Caco-2 (cell line): ENCODE results near the gene BCR. TPM values are rescaled to one million over a fixed set of nuclear protein-coding genes. Genes with fewer than 3 reads are reported as not detected.

Experiments
- BruUV-seq: library from RNA; stranded (reverse); fragments of 400-500 nt; replicated peaks from 2 replicates; lab custom pipeline; 2021; lab: Mats Ljungman, UMichigan
- CTCF ChIA-PET: fragments of 300-600 bp; sonication (Branson Sonifier 250); formaldehyde crosslinking; loops from one replicate; lab custom pipeline; 2022; ENCODE audit warnings: antibody characterized with exemption; lab: Charles Lee
- POLR2A ChIA-PET: fragments of 300-600 bp; sonication (Branson Sonifier 250); formaldehyde crosslinking; loops from one replicate; lab custom pipeline; 2022; ENCODE audit warnings: antibody characterized with exemption; lab: Charles Lee
- DNase-seq, 2 experiments: peaks; one replicate each; pipeline versions ENCODE4 v3.0.0 to v3.0.0-alpha.2; 2020 to 2022
- H3K27me3 ChIP-seq: replicated peaks from 2 replicates; pipeline ENCODE4 v1.6.0; 2011; ENCODE audit warnings: low read length; ENCODE audit not compliant: control insufficient read depth, insufficient read depth
- H3K36me3 ChIP-seq: 2 replicates; pipeline ENCODE4 v1.5.1; 2011; ENCODE audit warnings: low read length; ENCODE audit not compliant: control insufficient read depth, insufficient read depth
- H3K4me1 ChIP-seq: fragments of 250-450 bp; sonication (Bioruptor Pico); 2 replicates; pipeline ENCODE4 v1.5.1; 2020; ENCODE audit warnings: mild to moderate bottlenecking
- H3K4me3 ChIP-seq: 2 replicates; pipeline ENCODE4 v1.5.1; 2011; ENCODE audit warnings: low read depth, mild to moderate bottlenecking, control low read depth, low read length
- H3K9me3 ChIP-seq: fragments of 250-450 bp; sonication (Bioruptor Pico); 2 replicates; pipeline ENCODE4 v1.5.1; 2020; ENCODE audit warnings: mild to moderate bottlenecking, moderate library complexity
- H3K27ac Mint-ChIP-seq: one replicate; pipeline ENCODE4 v1.8.0; 2022; ENCODE audit warnings: mixed read lengths; ENCODE audit not compliant: unreplicated experiment
- H3K27me3 Mint-ChIP-seq: one replicate; pipeline ENCODE4 v1.8.0; 2022; ENCODE audit warnings: mixed read lengths; ENCODE audit not compliant: insufficient read depth, unreplicated experiment
- H3K36me3 Mint-ChIP-seq: one replicate; pipeline ENCODE4 v1.8.0; 2022; ENCODE audit warnings: mild to moderate bottlenecking, mixed read lengths; ENCODE audit not compliant: insufficient read depth, unreplicated experiment
- H3K4me1 Mint-ChIP-seq: one replicate; pipeline ENCODE4 v1.8.0; 2022; ENCODE audit warnings: low read depth, mixed read lengths; ENCODE audit not compliant: unreplicated experiment
- H3K4me3 Mint-ChIP-seq: one replicate; pipeline ENCODE4 v1.8.0; 2022; ENCODE audit warnings: mild to moderate bottlenecking, moderate library complexity, mixed read lengths; ENCODE audit not compliant: unreplicated experiment
- H3K9me3 Mint-ChIP-seq: one replicate; pipeline ENCODE4 v1.8.0; 2022; ENCODE audit warnings: mixed read lengths; ENCODE audit not compliant: unreplicated experiment
- CTCF ChIP-seq, 2 experiments: fragments of 200-600 bp in 1 of 2; IDR thresholded peaks; 1 replicate in 1 of 2; 2 replicates in 1 of 2; pipeline versions ENCODE4 v1.5.1 to v1.8.0; 2011 to 2022; ENCODE audit warnings: antibody characterized with exemption in 1 of 2, control low read depth in 1 of 2, inconsistent platforms in 1 of 2, low read depth in 1 of 2, low read length in 1 of 2, mild to moderate bottlenecking in 1 of 2, moderate library complexity in 1 of 2; ENCODE audit not compliant: insufficient read depth in 1 of 2, severe bottlenecking in 1 of 2, unreplicated experiment in 1 of 2
- intact Hi-C: fragments of 100-400 bp; cut with micrococcal nuclease; formaldehyde crosslinking; loops from one replicate; pipeline ENCODE4 v1.10.0; 2022; ENCODE audit not compliant: unreplicated experiment
- total RNA-seq: library from RNA; stranded (reverse); gene quantifications from 2 replicates; pipeline ENCODE4 v1.2.3, GENCODE V29; 2022

The BCR gene
- total RNA-seq, 1 experiment from 2014 or later: 87.4 TPM

GRCh38 chr22:23155831-23156230 lies 24.5 kb upstream of the BCR start:
- POLR2A ChIA-PET: no interaction called here
- Histone ChIP-seq H3K9me3 (no peaks in the 10 kb centered on the region), H3K4me3 (no peak overlapping the region), H3K4me1 (peaks cover 41% of the 10 kb centered on the region), H3K36me3 (no peaks in the 10 kb centered on the region), H3K27me3 (no peaks in the 10 kb centered on the region)
- no peaks in the 10 kb centered on the region for H3K27me3 Mint-ChIP-seq
- H3K36me3 Mint-ChIP-seq: peaks cover 6% of the 10 kb centered on the region
- TF ChIP-seq CTCF (IDR thresholded peaks at IDR 0.05; ENCODE audit: insufficient read depth in 1 of 2, low read depth in 1 of 2, low read length in 1 of 2, severe bottlenecking in 1 of 2, unreplicated experiment in 1 of 2): no peak
- peaks cover 14% of the 10 kb centered on the region for H3K4me1 Mint-ChIP-seq
- DNase-seq: no peak
- intact Hi-C loops: no loop called here
- H3K9me3 Mint-ChIP-seq: no peaks in the 10 kb centered on the region
- peak overlapping the region; percentile 11 for H3K4me3 Mint-ChIP-seq
- no TSS peak for BruUV-seq
- H3K27ac Mint-ChIP-seq: peak overlapping the region; percentile 96
- CTCF ChIA-PET: interaction anchor here (1.3 to 2.0 kb wide), 2 partner anchors 9 to 126 kb away, joined by 8 to 12 read pairs; no protein-coding TSS in a partner anchor

GRCh38 chr22:23156286-23156685 lies 24.0 kb upstream of the BCR start:
- Mint-ChIP-seq H3K4me3 (no peak overlapping the region), H3K36me3 (peaks cover 6% of the 10 kb centered on the region), H3K27me3 (no peaks in the 10 kb centered on the region), H3K4me1 (peaks cover 14% of the 10 kb centered on the region), H3K9me3 (no peaks in the 10 kb centered on the region), H3K27ac (peak overlapping the region; percentile 96)
- Histone ChIP-seq H3K4me1 (peaks cover 41% of the 10 kb centered on the region), H3K27me3 (no peaks in the 10 kb centered on the region), H3K9me3 (no peaks in the 10 kb centered on the region), H3K36me3 (no peaks in the 10 kb centered on the region), H3K4me3 (no peak overlapping the region)
- no TSS peak for BruUV-seq
- CTCF ChIA-PET: interaction anchor here (0.6 to 2.0 kb wide), 5 partner anchors 9 to 308 kb away, joined by 3 to 12 read pairs (median 4); no protein-coding TSS in a partner anchor
- intact Hi-C loops: no loop called here
- DNase-seq: no peak
- peak in 1 of 2 experiments; percentile 20 for TF ChIP-seq CTCF (IDR thresholded peaks at IDR 0.05; ENCODE audit: insufficient read depth in 1 of 2, low read depth in 1 of 2, low read length in 1 of 2, severe bottlenecking in 1 of 2, unreplicated experiment in 1 of 2)
- POLR2A ChIA-PET: no interaction called here

GRCh38 chr22:23157560-23158515 lies 22.5 kb upstream of the BCR start:
- Mint-ChIP-seq H3K27me3 (no peaks in the 10 kb centered on the region), H3K27ac (peak overlapping the region; percentile 96), H3K9me3 (no peaks in the 10 kb centered on the region), H3K36me3 (peaks cover 6% of the 10 kb centered on the region), H3K4me3 (peak overlapping the region; percentile 56), H3K4me1 (peaks cover 11% of the 10 kb centered on the region)
- intact Hi-C loops: loop anchor here (1.0 kb wide), 1 partner anchor 16 kb away; no protein-coding TSS in a partner anchor
- H3K4me1 ChIP-seq: peaks cover 29% of the 10 kb centered on the region
- no TSS peak for BruUV-seq
- H3K27me3 ChIP-seq: no peaks in the 10 kb centered on the region
- H3K9me3 ChIP-seq: no peaks in the 10 kb centered on the region
- H3K4me3 ChIP-seq: no peak overlapping the region
- TF ChIP-seq CTCF (IDR thresholded peaks at IDR 0.05; ENCODE audit: insufficient read depth in 1 of 2, low read depth in 1 of 2, low read length in 1 of 2, severe bottlenecking in 1 of 2, unreplicated experiment in 1 of 2): no peak
- POLR2A ChIA-PET: no interaction called here
- DNase-seq: no peak
- no peaks in the 10 kb centered on the region for H3K36me3 ChIP-seq
- CTCF ChIA-PET: interaction anchor here (0.6 to 2.0 kb wide), 7 partner anchors 11 to 370 kb away, joined by 3 to 12 read pairs (median 5); no protein-coding TSS in a partner anchor
